GM18909 (cell line): ENCODE measurements around the gene RASSF8.

Experiments used
- ATAC-seq: cut with Tn5 transposase; IDR thresholded peaks from one replicate; pipeline ENCODE4 v1.9.1; 2021; ENCODE audit warnings: mild to moderate bottlenecking; ENCODE audit not compliant: unreplicated experiment, poor library complexity

RASSF8 gene

GRCh38 chr12:26121323-26122060 lies 163.0 kb downstream of the RASSF8 start:
- ATAC-seq = no peak

- no peak for ATAC-seq
Measured at GRCh38 chr12:26122061-26122680, 163.7 kb downstream of the RASSF8 start.

- no peak for ATAC-seq
Measured at GRCh38 chr12:26122681-26123481, 164.4 kb downstream of the RASSF8 start.

- no peak for ATAC-seq
Measured at GRCh38 chr12:26123482-26123980, 165.0 kb downstream of the RASSF8 start.

- ATAC-seq = no peak
Measured at GRCh38 chr12:26124446-26125399, 166.2 kb downstream of the RASSF8 start, which contains the start of gene BHLHE41. Gene BHLHE41, minus strand, starts transcription at chr12:26125037. Its CDS starts 258 bp downstream, at chr12:26124779.

GRCh38 chr12:26125400-26126339 lies 167.2 kb downstream of the RASSF8 start:
- ATAC-seq = peak; percentile 34

GRCh38 chr12:26126340-26127284 lies 168.1 kb downstream of the RASSF8 start:
- peak; percentile 46 for ATAC-seq

- no peak for ATAC-seq
Measured at GRCh38 chr12:26127404-26127803, 168.9 kb downstream of the RASSF8 start.

GRCh38 chr12:26128168-26128567 lies 169.7 kb downstream of the RASSF8 start:
- no peak for ATAC-seq
